Measurements from ENCODE around the gene MCF2L2. TPM values are rescaled to one million over a fixed set of nuclear protein-coding genes. Genes with fewer than 3 reads are reported as not detected.

Gene MCF2L2
- total RNA-seq, 1 experiment from 2014 or later = 3.4 TPM

GRCh38 chr3:183296944-183297343 lies 131.5 kb downstream of the MCF2L2 start:
- Mint-ChIP-seq H3K27ac (ENCODE audit: low read depth, unreplicated experiment) (no peak overlapping the region), H3K36me3 (ENCODE audit: insufficient read depth, unreplicated experiment) (peaks cover 27% of the 10 kb centered on the region), H3K4me3 (ENCODE audit: unreplicated experiment) (no peak overlapping the region), H3K27me3 (ENCODE audit: insufficient read depth, unreplicated experiment) (no peaks in the 10 kb centered on the region), H3K4me1 (ENCODE audit: insufficient read depth, unreplicated experiment) (peaks cover 39% of the 10 kb centered on the region), H3K9me3 (ENCODE audit: unreplicated experiment) (no peaks in the 10 kb centered on the region)
- intact Hi-C loops (cut with micrococcal nuclease) = no loop called here
- BruUV-seq (replicated peaks) = no TSS peak
- ChIA-PET CTCF (interaction anchor here (0.6 kb wide), 3 partner anchors 44 to 936 kb away, joined by 3 to 4 read pairs (median 3); partner anchors contain the start of gene B3GNT5), POLR2A (interaction anchor here (0.9 to 5.1 kb wide), 5 partner anchors 12 to 74 kb away, joined by 4 to 30 read pairs (median 7); partner anchors contain the start of gene B3GNT5)
- no peak for TF ChIP-seq CTCF (IDR thresholded peaks at IDR 0.05; ENCODE audit: unreplicated experiment)
- DNase-seq (ENCODE audit: unreplicated experiment) = peak; percentile 65

GRCh38 chr3:183295211-183295610 lies 133.2 kb downstream of the MCF2L2 start:
- no peak for TF ChIP-seq CTCF (IDR thresholded peaks at IDR 0.05; ENCODE audit: unreplicated experiment)
- Mint-ChIP-seq H3K4me1 (ENCODE audit: insufficient read depth, unreplicated experiment) (peaks cover 44% of the 10 kb centered on the region), H3K27ac (ENCODE audit: low read depth, unreplicated experiment) (peak overlapping the region; percentile 89), H3K4me3 (ENCODE audit: unreplicated experiment) (no peak overlapping the region), H3K27me3 (ENCODE audit: insufficient read depth, unreplicated experiment) (no peaks in the 10 kb centered on the region), H3K36me3 (ENCODE audit: insufficient read depth, unreplicated experiment) (peaks cover 39% of the 10 kb centered on the region), H3K9me3 (ENCODE audit: unreplicated experiment) (no peaks in the 10 kb centered on the region)
- peak; percentile 99 for DNase-seq (ENCODE audit: unreplicated experiment)
- CTCF ChIA-PET = interaction anchor here (0.6 to 1.6 kb wide), 2 partner anchors 74 to 102 kb away, joined by 3 to 4 read pairs; no protein-coding TSS in a partner anchor
- POLR2A ChIA-PET = interaction anchor here (0.6 to 5.6 kb wide), 12 partner anchors 10 to 198 kb away, joined by 3 to 44 read pairs (median 4); partner anchors contain the start of gene B3GNT5
- BruUV-seq (replicated peaks) = no TSS peak
- intact Hi-C loops (cut with micrococcal nuclease) = loop anchor here (1.0 kb wide), 1 partner anchor 30 kb away; no protein-coding TSS in a partner anchor

- no peak for TF ChIP-seq CTCF (IDR thresholded peaks at IDR 0.05; ENCODE audit: unreplicated experiment)
- intact Hi-C loops (cut with micrococcal nuclease) = no loop called here
- BruUV-seq (replicated peaks) = no TSS peak
- Mint-ChIP-seq H3K36me3 (ENCODE audit: insufficient read depth, unreplicated experiment) (peaks cover 40% of the 10 kb centered on the region), H3K4me1 (ENCODE audit: insufficient read depth, unreplicated experiment) (peaks cover 41% of the 10 kb centered on the region), H3K27me3 (ENCODE audit: insufficient read depth, unreplicated experiment) (no peaks in the 10 kb centered on the region), H3K4me3 (ENCODE audit: unreplicated experiment) (no peak overlapping the region), H3K9me3 (ENCODE audit: unreplicated experiment) (no peaks in the 10 kb centered on the region), H3K27ac (ENCODE audit: low read depth, unreplicated experiment) (no peak overlapping the region)
- POLR2A ChIA-PET = interaction anchor here (0.9 to 5.6 kb wide), 8 partner anchors 9 to 108 kb away, joined by 3 to 44 read pairs (median 12); partner anchors contain the start of gene B3GNT5
- DNase-seq (ENCODE audit: unreplicated experiment) = no peak
- CTCF ChIA-PET = interaction anchor here (0.6 to 1.1 kb wide), 2 partner anchors 29 to 146 kb away, joined by 4 to 6 read pairs; no protein-coding TSS in a partner anchor
Observed at GRCh38 chr3:183293966-183294365, 134.5 kb downstream of the MCF2L2 start.

GRCh38 chr3:183291497-183292031 lies 136.9 kb downstream of the MCF2L2 start:
- H3K4me1 Mint-ChIP-seq (ENCODE audit: insufficient read depth, unreplicated experiment) = peaks cover 45% of the 10 kb centered on the region
- H3K36me3 Mint-ChIP-seq (ENCODE audit: insufficient read depth, unreplicated experiment) = peaks cover 29% of the 10 kb centered on the region
- TF ChIP-seq CTCF (IDR thresholded peaks at IDR 0.05; ENCODE audit: unreplicated experiment) = no peak
- peak overlapping the region; percentile 86 for H3K27ac Mint-ChIP-seq (ENCODE audit: low read depth, unreplicated experiment)
- ChIA-PET POLR2A (interaction anchor here (0.6 to 11.4 kb wide), 22 partner anchors 9 to 107 kb away, joined by 3 to 219 read pairs (median 5); partner anchors contain the start of gene B3GNT5), CTCF (interaction anchor here (0.6 to 1.6 kb wide), 6 partner anchors 12 to 594 kb away, joined by 3 to 11 read pairs (median 3); no protein-coding TSS in a partner anchor)
- H3K9me3 Mint-ChIP-seq (ENCODE audit: unreplicated experiment) = no peaks in the 10 kb centered on the region
- no TSS peak for BruUV-seq (replicated peaks)
- H3K4me3 Mint-ChIP-seq (ENCODE audit: unreplicated experiment) = peak overlapping the region; percentile 0
- no peaks in the 10 kb centered on the region for H3K27me3 Mint-ChIP-seq (ENCODE audit: insufficient read depth, unreplicated experiment)
- DNase-seq (ENCODE audit: unreplicated experiment) = peak; percentile 66
- intact Hi-C loops (cut with micrococcal nuclease) = no loop called here
